ENCODE data around the gene ACER2.
"Not testable (repeated sequence)": the region's sequence is repeated elsewhere in the genome, so short reads cannot be mapped to it uniquely, and the experiment has no call there.

ACER2 gene

DNA sequence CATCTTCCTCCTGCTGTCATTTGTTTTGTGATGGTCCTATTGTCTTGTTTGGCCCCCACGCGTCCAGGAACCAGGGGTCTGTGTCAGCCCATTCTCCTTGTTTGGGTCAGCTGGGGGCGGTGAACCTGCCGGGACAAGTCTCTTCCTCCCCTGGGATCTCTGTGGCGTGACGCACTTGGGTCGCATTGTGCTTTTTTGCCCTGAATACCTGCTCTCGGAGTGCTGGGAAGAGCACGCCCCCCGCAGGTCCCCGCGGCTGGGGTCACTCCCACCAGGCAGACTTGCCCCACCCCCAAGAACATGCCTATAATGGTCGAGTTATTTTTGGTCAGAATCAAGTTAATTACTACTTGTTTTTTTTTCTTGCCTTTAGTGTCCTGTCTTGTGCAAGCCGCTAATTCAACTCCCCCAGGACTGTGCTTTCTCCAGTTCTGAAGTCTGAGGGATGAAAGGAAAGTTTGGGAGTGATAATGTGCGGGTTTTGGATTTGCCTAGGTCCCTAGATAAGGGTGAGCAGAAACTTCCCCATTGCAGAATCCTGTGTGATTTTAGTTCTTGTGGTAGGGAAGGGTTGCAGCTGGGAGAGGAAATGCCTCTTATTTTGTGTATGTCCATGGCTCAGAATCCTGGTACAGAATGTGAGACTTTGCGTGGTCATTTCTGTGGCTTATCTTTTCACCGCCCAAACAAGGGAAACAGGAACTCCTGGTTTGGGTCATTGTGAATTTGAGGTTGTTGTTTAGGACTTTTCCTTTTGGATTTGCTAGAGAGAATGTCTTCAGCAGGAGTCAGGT lies 789 bp downstream of the ACER2 start:
- no peak for DNase-seq

GRCh38 chr9:19410195-19410503 lies 1.3 kb downstream of the ACER2 start:
- DNase-seq: no peak

- DNase-seq: no peak
Observed at GRCh38 chr9:19410594-19410993, 1.8 kb downstream of the ACER2 start.

DNA sequence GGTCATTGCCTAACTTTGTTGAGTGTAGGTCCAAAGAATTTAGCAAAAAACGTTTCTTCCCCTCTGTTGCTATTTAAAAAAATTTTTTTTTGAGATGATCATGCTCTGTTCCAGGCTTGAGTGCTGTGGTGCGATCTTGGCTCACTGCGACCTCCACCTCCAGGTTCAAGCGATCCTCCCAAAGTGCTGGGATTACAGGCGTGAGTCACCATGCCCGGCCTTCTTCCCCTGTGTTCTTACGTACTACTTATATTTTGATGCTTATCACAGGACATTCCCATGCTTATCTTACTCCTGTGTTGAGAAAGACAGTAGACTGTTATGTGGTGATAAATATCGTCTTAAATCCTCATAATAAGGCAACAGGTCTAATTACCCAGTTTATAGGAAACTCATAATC lies 2.5 kb downstream of the ACER2 start:
- DNase-seq: no peak

DNA sequence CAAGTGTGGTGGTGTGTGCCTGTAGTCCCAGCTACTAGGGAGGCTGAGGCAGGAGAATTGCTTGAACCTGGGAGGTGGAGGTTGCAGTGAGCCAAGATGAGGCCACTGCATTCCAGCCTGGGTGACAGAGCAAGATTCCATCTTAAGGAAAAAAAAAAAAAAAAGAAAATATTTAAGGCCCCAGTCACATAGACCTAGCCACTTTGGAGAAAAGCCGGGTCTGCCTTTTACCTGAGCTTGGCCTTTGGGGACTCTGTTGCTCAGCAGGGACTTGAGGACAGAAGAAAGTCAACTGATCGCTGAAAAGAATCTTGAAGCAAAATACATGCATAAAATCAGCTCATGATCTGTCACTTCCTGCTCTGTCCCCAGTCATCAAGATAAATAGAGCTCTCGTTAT lies 4.6 kb downstream of the ACER2 start:
- DNase-seq: not testable (repeated sequence)

DNA sequence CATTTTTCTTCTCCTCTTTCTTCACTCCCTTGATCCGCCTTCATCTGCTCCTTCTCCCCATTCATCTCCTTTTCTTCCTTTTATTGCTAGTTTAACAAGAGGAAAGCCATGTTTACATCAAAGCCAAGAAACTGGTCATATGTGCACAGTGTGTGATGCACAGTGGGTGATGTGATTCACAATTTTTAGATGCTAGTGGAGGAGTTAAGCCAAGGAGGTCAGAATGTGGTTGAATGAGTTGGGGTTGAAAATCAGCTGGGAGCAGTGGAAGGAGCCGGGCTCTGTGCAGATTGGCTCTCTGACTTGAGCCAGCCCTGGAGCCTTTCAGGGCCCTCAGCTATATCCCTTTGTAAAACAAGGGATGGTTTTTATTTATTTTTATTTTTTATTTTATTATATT lies 7.3 kb downstream of the ACER2 start:
- DNase-seq: no peak

GRCh38 chr9:19420877-19421276 lies 12.1 kb downstream of the ACER2 start:
- DNase-seq: no peak

- no peak for DNase-seq
Observed at GRCh38 chr9:19423163-19423562, 14.4 kb downstream of the ACER2 start.

- DNase-seq: no peak
Observed at GRCh38 chr9:19424176-19424779, 15.5 kb downstream of the ACER2 start.

- no peak for DNase-seq
Observed at GRCh38 chr9:19429595-19429994, 20.8 kb downstream of the ACER2 start.

DNA sequence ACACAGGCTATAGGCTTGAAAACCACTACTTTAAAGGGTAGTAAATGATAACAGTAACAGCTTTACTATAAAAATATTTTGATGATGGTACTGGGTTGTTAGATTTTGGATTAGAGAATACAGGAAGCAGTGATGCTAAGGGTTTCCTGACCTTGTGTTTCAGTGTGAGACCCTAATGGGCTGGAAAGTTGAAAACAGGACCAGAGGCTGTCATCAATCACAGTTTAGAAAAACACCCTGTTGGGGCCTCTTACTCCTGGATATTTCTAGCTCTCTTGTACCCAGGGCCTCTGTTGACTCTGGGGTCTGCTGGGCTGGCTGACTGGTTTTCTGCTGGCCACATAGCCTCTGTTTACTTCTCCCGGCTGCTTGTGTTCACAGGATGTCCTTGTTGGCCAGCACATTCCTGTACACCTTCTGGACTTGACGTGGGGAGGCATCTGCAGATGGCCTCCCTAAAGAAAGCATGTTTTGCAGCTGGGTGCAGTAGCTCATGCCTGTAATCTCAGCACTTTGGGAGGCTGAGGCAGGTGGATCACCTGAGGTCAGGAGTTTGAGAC lies 21.5 kb downstream of the ACER2 start:
- no peak for DNase-seq

DNA sequence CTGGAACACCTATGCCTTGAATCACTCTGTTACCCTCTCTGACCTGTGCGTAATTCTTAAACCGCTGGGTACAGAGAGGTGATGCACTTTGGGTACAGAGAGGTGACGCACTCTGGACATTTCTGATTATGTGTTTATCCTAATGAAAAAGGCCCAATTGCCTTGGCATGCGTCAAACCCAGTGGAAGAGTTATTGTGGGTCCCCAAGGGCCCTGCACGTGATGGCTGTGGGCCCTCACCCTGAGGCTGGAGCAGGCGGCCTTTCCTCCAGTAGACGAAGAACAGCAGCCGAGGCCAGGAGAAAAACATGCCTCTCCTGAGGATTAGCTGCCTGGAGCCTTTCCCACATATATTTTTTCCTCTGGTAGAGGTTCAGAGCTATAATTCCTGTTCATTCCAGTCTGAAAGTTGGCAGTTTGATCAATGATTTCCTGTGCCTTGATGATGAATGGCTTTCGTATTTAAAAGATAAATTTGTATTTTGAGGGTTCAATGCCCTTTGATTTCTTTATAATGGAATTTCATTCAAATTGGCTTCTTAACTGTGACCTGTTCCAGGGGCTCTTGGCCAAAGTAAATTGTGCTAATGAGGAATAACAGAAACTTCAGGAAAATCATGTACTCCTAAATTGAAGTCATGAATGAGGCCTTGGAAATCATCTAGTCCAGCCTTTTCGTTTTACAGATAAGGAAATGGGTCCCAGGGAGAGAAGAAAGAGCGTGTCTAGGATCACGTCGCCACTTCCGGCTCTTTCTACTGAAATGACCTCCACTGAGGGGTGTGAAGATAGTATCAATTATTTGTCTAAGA lies 22.8 kb downstream of the ACER2 start:
- no peak for DNase-seq

- DNase-seq: no peak
Observed at GRCh38 chr9:19432473-19432872, 23.7 kb downstream of the ACER2 start.

- DNase-seq: not testable (repeated sequence)
Observed at GRCh38 chr9:19433729-19434128, 24.9 kb downstream of the ACER2 start.

- DNase-seq: no peak
Observed at GRCh38 chr9:19440376-19440775, 31.6 kb downstream of the ACER2 start.

- DNase-seq: no peak
Observed at GRCh38 chr9:19440823-19441580, 32.2 kb downstream of the ACER2 start.

GRCh38 chr9:19441730-19442129 lies 32.9 kb downstream of the ACER2 start:
- DNase-seq: no peak

- DNase-seq: no peak
Observed at GRCh38 chr9:19442240-19442639, 33.4 kb downstream of the ACER2 start.

DNA sequence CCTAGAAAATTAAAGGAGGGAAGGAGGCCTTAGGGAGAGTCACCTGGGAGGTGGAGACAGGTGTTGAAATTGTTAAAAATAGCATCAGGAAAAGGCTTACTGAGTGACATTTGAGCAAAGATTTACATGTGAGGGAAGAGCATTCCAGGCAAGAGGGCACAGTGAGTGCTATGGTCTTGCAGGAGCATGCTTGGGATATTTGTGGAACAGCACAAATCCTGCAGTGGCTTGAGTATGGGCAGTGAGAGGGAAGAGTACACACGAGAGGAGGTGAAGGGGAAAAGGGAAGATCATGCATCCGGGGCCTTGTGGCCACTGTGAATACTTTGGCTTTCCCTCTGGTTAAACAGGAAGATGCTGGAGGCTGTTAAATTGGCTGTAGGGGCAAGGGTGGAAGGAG lies 36.6 kb downstream of the ACER2 start:
- no peak for DNase-seq

DNA sequence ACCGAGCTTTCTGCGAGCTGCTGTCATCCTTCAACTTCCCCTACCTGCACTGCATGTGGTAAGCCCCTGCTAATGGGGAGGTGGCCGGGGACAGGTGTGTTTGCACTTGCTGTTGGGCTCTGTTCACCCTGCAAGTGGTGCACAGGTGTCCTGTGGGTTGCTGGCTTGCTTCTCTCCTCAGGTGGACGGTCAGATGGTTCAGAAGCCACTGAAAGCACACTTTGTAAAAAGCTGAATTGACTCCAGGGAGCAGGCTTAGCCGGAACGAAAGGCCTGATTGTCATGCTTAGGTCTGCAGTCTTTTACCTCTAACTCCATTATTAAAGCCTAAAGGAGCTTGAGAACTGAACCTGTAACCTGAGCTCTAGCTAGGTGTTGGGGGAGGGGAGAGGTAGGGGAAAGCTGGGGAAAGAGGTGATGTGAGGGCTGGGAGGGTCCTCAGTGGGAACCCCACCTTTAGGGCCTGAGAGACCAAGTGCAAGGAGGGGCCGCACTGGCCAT lies 37.6 kb downstream of the ACER2 start:
- DNase-seq: no peak

- DNase-seq: no peak
Observed at GRCh38 chr9:19451240-19452087, 42.7 kb downstream of the ACER2 start.

- DNase-seq: no peak
Observed at GRCh38 chr9:19456426-19456825, 47.6 kb downstream of the ACER2 start.

All from activated CD4-positive, CD25-positive, alpha-beta regulatory T cell (primary cell).